ENCODE results near the gene SRSF11. TPM values are rescaled to one million over a fixed set of nuclear protein-coding genes. Genes with fewer than 3 reads are reported as not detected.
"Not testable (repeated sequence)": the region's sequence is repeated elsewhere in the genome, so short reads cannot be mapped to it uniquely, and the experiment has no call there.

The SRSF11 gene
- total RNA-seq: 67.8 TPM

- Histone ChIP-seq H3K36me3 (ENCODE audit: control insufficient read depth in 3 of 3, insufficient read depth in 3 of 3, low read length in 3 of 3) (peaks cover 3 to 13% (median 13%) of the 10 kb centered on the region in 3 donors), H3K4me1 (ENCODE audit: control insufficient read depth in 3 of 3, insufficient read depth in 3 of 3, low read length in 3 of 3) (peaks cover 15 to 22% (median 18%) of the 10 kb centered on the region in 3 donors)
Observed at GRCh38 chr1:70221238-70222121, at the start of gene SRSF11. TSS of gene SRSF11 (plus strand) at chr1:70221380. CDS start at chr1:70221637, 257 bp downstream.

GRCh38 chr1:70171512-70171911 is 49.7 kb upstream of the SRSF11 start:
- no peaks in the 10 kb centered on the region for H3K4me1 ChIP-seq (ENCODE audit: control insufficient read depth in 3 of 3, insufficient read depth in 3 of 3, low read length in 3 of 3)
- H3K36me3 ChIP-seq (ENCODE audit: control insufficient read depth in 3 of 3, insufficient read depth in 3 of 3, low read length in 3 of 3): peaks cover 0 to 12% (median 7%) of the 10 kb centered on the region in 3 donors
- H3K27ac ChIP-seq (ENCODE audit: low read depth, low read length): no peak overlapping the region
- H3K9ac ChIP-seq (ENCODE audit: low read depth in 1 of 3, low read length in 3 of 3): no peak overlapping the region
- no peak overlapping the region for H3K4me3 ChIP-seq (ENCODE audit: low read length in 3 of 3)
- H3K27me3 ChIP-seq (ENCODE audit: control insufficient read depth in 3 of 3, insufficient read depth in 3 of 3, low read length in 3 of 3): no peaks in the 10 kb centered on the region
- no peaks in the 10 kb centered on the region for H3K9me3 ChIP-seq (ENCODE audit: control insufficient read depth in 3 of 3, low read length in 3 of 3)

More at GRCh38 chr1:70221238-70222121, at the start of gene SRSF11:
- no peaks in the 10 kb centered on the region for H3K27me3 ChIP-seq (ENCODE audit: control insufficient read depth in 3 of 3, insufficient read depth in 3 of 3, low read length in 3 of 3)
- H3K9ac ChIP-seq (ENCODE audit: low read depth in 1 of 3, low read length in 3 of 3): peak within 1 kb of the TSS; percentile 94 to 97 (median 96)
- peak within 1 kb of the TSS; percentile 84 to 92 (median 88) for H3K4me3 ChIP-seq (ENCODE audit: low read length in 3 of 3)
- H3K27ac ChIP-seq (ENCODE audit: low read depth, low read length): peak within 1 kb of the TSS; percentile 97
- H3K9me3 ChIP-seq (ENCODE audit: control insufficient read depth in 3 of 3, low read length in 3 of 3): no peaks in the 10 kb centered on the region

- not testable (repeated sequence) for H3K27me3 ChIP-seq (ENCODE audit: control insufficient read depth in 3 of 3, insufficient read depth in 3 of 3, low read length in 3 of 3); H3K4me1 ChIP-seq (ENCODE audit: control insufficient read depth in 3 of 3, insufficient read depth in 3 of 3, low read length in 3 of 3); H3K9me3 ChIP-seq (ENCODE audit: control insufficient read depth in 3 of 3, low read length in 3 of 3); H3K36me3 ChIP-seq (ENCODE audit: control insufficient read depth in 3 of 3, insufficient read depth in 3 of 3, low read length in 3 of 3); H3K4me3 ChIP-seq (ENCODE audit: low read length in 3 of 3); H3K9ac ChIP-seq (ENCODE audit: low read depth in 1 of 3, low read length in 3 of 3); H3K27ac ChIP-seq (ENCODE audit: low read depth, low read length)
Observed at GRCh38 chr1:70185181-70185580, 36.0 kb upstream of the SRSF11 start.

GRCh38 chr1:70188522-70188921 is 32.7 kb upstream of the SRSF11 start:
- no peak overlapping the region for H3K4me3 ChIP-seq (ENCODE audit: low read length in 3 of 3)
- no peaks in the 10 kb centered on the region for H3K27me3 ChIP-seq (ENCODE audit: control insufficient read depth in 3 of 3, insufficient read depth in 3 of 3, low read length in 3 of 3)
- no peaks in the 10 kb centered on the region for H3K36me3 ChIP-seq (ENCODE audit: control insufficient read depth in 3 of 3, insufficient read depth in 3 of 3, low read length in 3 of 3)
- H3K9me3 ChIP-seq (ENCODE audit: control insufficient read depth in 3 of 3, low read length in 3 of 3): no peaks in the 10 kb centered on the region
- H3K9ac ChIP-seq (ENCODE audit: low read depth in 1 of 3, low read length in 3 of 3): no peak overlapping the region
- no peak overlapping the region for H3K27ac ChIP-seq (ENCODE audit: low read depth, low read length)
- H3K4me1 ChIP-seq (ENCODE audit: control insufficient read depth in 3 of 3, insufficient read depth in 3 of 3, low read length in 3 of 3): no peaks in the 10 kb centered on the region

GRCh38 chr1:70190180-70190579 is 31.0 kb upstream of the SRSF11 start:
- H3K9me3 ChIP-seq (ENCODE audit: control insufficient read depth in 3 of 3, low read length in 3 of 3): no peaks in the 10 kb centered on the region
- no peak overlapping the region for H3K27ac ChIP-seq (ENCODE audit: low read depth, low read length)
- H3K9ac ChIP-seq (ENCODE audit: low read depth in 1 of 3, low read length in 3 of 3): peak overlapping the region in 1 of 3 donors; percentile 38
- H3K36me3 ChIP-seq (ENCODE audit: control insufficient read depth in 3 of 3, insufficient read depth in 3 of 3, low read length in 3 of 3): no peaks in the 10 kb centered on the region
- H3K4me3 ChIP-seq (ENCODE audit: low read length in 3 of 3): no peak overlapping the region
- no peaks in the 10 kb centered on the region for H3K27me3 ChIP-seq (ENCODE audit: control insufficient read depth in 3 of 3, insufficient read depth in 3 of 3, low read length in 3 of 3)
- no peaks in the 10 kb centered on the region for H3K4me1 ChIP-seq (ENCODE audit: control insufficient read depth in 3 of 3, insufficient read depth in 3 of 3, low read length in 3 of 3)

- not testable (repeated sequence) for H3K27ac ChIP-seq (ENCODE audit: low read depth, low read length); H3K9me3 ChIP-seq (ENCODE audit: control insufficient read depth in 3 of 3, low read length in 3 of 3); H3K27me3 ChIP-seq (ENCODE audit: control insufficient read depth in 3 of 3, insufficient read depth in 3 of 3, low read length in 3 of 3); H3K4me1 ChIP-seq (ENCODE audit: control insufficient read depth in 3 of 3, insufficient read depth in 3 of 3, low read length in 3 of 3); H3K4me3 ChIP-seq (ENCODE audit: low read length in 3 of 3); H3K9ac ChIP-seq (ENCODE audit: low read depth in 1 of 3, low read length in 3 of 3); H3K36me3 ChIP-seq (ENCODE audit: control insufficient read depth in 3 of 3, insufficient read depth in 3 of 3, low read length in 3 of 3)
Observed at GRCh38 chr1:70192446-70192845, 28.7 kb upstream of the SRSF11 start.

- Histone ChIP-seq H3K4me3 (ENCODE audit: low read length in 3 of 3) (no peak overlapping the region), H3K27ac (ENCODE audit: low read depth, low read length) (no peak overlapping the region), H3K9me3 (ENCODE audit: control insufficient read depth in 3 of 3, low read length in 3 of 3) (no peaks in the 10 kb centered on the region), H3K27me3 (ENCODE audit: control insufficient read depth in 3 of 3, insufficient read depth in 3 of 3, low read length in 3 of 3) (no peaks in the 10 kb centered on the region), H3K36me3 (ENCODE audit: control insufficient read depth in 3 of 3, insufficient read depth in 3 of 3, low read length in 3 of 3) (no peaks in the 10 kb centered on the region), H3K4me1 (ENCODE audit: control insufficient read depth in 3 of 3, insufficient read depth in 3 of 3, low read length in 3 of 3) (no peaks in the 10 kb centered on the region), H3K9ac (ENCODE audit: low read depth in 1 of 3, low read length in 3 of 3) (no peak overlapping the region)
Observed at GRCh38 chr1:70194601-70195000, 26.6 kb upstream of the SRSF11 start.

GRCh38 chr1:70195342-70195741 is 25.8 kb upstream of the SRSF11 start:
- Histone ChIP-seq H3K27me3 (ENCODE audit: control insufficient read depth in 3 of 3, insufficient read depth in 3 of 3, low read length in 3 of 3) (no peaks in the 10 kb centered on the region), H3K9ac (ENCODE audit: low read depth in 1 of 3, low read length in 3 of 3) (no peak overlapping the region), H3K4me3 (ENCODE audit: low read length in 3 of 3) (no peak overlapping the region), H3K4me1 (ENCODE audit: control insufficient read depth in 3 of 3, insufficient read depth in 3 of 3, low read length in 3 of 3) (no peaks in the 10 kb centered on the region), H3K36me3 (ENCODE audit: control insufficient read depth in 3 of 3, insufficient read depth in 3 of 3, low read length in 3 of 3) (no peaks in the 10 kb centered on the region), H3K9me3 (ENCODE audit: control insufficient read depth in 3 of 3, low read length in 3 of 3) (no peaks in the 10 kb centered on the region), H3K27ac (ENCODE audit: low read depth, low read length) (no peak overlapping the region)

GRCh38 chr1:70196333-70196732 is 24.8 kb upstream of the SRSF11 start:
- Histone ChIP-seq H3K4me3 (ENCODE audit: low read length in 3 of 3) (no peak overlapping the region), H3K9me3 (ENCODE audit: control insufficient read depth in 3 of 3, low read length in 3 of 3) (no peaks in the 10 kb centered on the region), H3K27ac (ENCODE audit: low read depth, low read length) (no peak overlapping the region), H3K9ac (ENCODE audit: low read depth in 1 of 3, low read length in 3 of 3) (no peak overlapping the region), H3K4me1 (ENCODE audit: control insufficient read depth in 3 of 3, insufficient read depth in 3 of 3, low read length in 3 of 3) (no peaks in the 10 kb centered on the region), H3K27me3 (ENCODE audit: control insufficient read depth in 3 of 3, insufficient read depth in 3 of 3, low read length in 3 of 3) (no peaks in the 10 kb centered on the region), H3K36me3 (ENCODE audit: control insufficient read depth in 3 of 3, insufficient read depth in 3 of 3, low read length in 3 of 3) (peaks cover 0 to 4% (median 0%) of the 10 kb centered on the region in 3 donors)

GRCh38 chr1:70200065-70200464 is 21.1 kb upstream of the SRSF11 start:
- Histone ChIP-seq H3K4me1 (ENCODE audit: control insufficient read depth in 3 of 3, insufficient read depth in 3 of 3, low read length in 3 of 3) (peaks cover 7 to 15% (median 15%) of the 10 kb centered on the region in 3 donors), H3K36me3 (ENCODE audit: control insufficient read depth in 3 of 3, insufficient read depth in 3 of 3, low read length in 3 of 3) (peaks cover 0 to 4% (median 0%) of the 10 kb centered on the region in 3 donors), H3K27ac (ENCODE audit: low read depth, low read length) (no peak overlapping the region), H3K9ac (ENCODE audit: low read depth in 1 of 3, low read length in 3 of 3) (no peak overlapping the region), H3K9me3 (ENCODE audit: control insufficient read depth in 3 of 3, low read length in 3 of 3) (no peaks in the 10 kb centered on the region), H3K27me3 (ENCODE audit: control insufficient read depth in 3 of 3, insufficient read depth in 3 of 3, low read length in 3 of 3) (no peaks in the 10 kb centered on the region), H3K4me3 (ENCODE audit: low read length in 3 of 3) (no peak overlapping the region)
